ENCODE measurements around the gene THADA.

Gene THADA

GRCh38 chr2:43509886-43510285, 86.0 kb downstream of the THADA start:
- Histone ChIP-seq H3K4me3 (no peak overlapping the region), H3K9ac (no peak overlapping the region), H3K4me1 (no peaks in the 10 kb centered on the region), H3K27ac (no peak overlapping the region), H3K27me3 (no peaks in the 10 kb centered on the region), H3K4me2 (no peak overlapping the region), H3K36me3 (peaks cover 29 to 82% (median 55%) of the 10 kb centered on the region in 11 experiments), H4K20me1 (no peaks in the 10 kb centered on the region), H3K9me3 (replicated peaks in 1 of 11) (peaks cover 0 to 7% (median 0%) of the 10 kb centered on the region in 11 experiments; a peak in 1 of 22 replicates)
- TF ChIP-seq Cebpa-rat (IDR thresholded peaks at IDR 0.05): no peak

- H3K36me3 ChIP-seq: peaks cover 30 to 80% (median 54%) of the 10 kb centered on the region in 11 experiments
- H3K9me3 ChIP-seq (replicated peaks in 1 of 11): peaks cover 0 to 7% (median 0%) of the 10 kb centered on the region in 11 experiments; a peak in 1 of 22 replicates
- H3K9ac ChIP-seq: no peak overlapping the region
- no peak overlapping the region for H3K4me2 ChIP-seq
- no peak overlapping the region for H3K27ac ChIP-seq
- no peaks in the 10 kb centered on the region for H4K20me1 ChIP-seq
- no peaks in the 10 kb centered on the region for H3K27me3 ChIP-seq
- no peak overlapping the region for H3K4me3 ChIP-seq
- no peak for TF ChIP-seq Cebpa-rat (IDR thresholded peaks at IDR 0.05)
- H3K4me1 ChIP-seq: no peaks in the 10 kb centered on the region
Observed at GRCh38 chr2:43508209-43508608, 87.6 kb downstream of the THADA start.

GRCh38 chr2:43507137-43507536, 88.7 kb downstream of the THADA start:
- Histone ChIP-seq H3K27ac (no peak overlapping the region), H3K4me1 (no peaks in the 10 kb centered on the region), H3K4me3 (no peak overlapping the region), H3K4me2 (no peak overlapping the region), H3K9ac (no peak overlapping the region), H4K20me1 (no peaks in the 10 kb centered on the region), H3K36me3 (peaks cover 23 to 70% (median 44%) of the 10 kb centered on the region in 11 experiments), H3K27me3 (no peaks in the 10 kb centered on the region), H3K9me3 (replicated peaks in 1 of 11) (0 out of 22 replicates have a peak, but pooled peaks cover 0 to 2% (median 0%) of the 10 kb centered on the region in 11 experiments)
- TF ChIP-seq Cebpa-rat (IDR thresholded peaks at IDR 0.05): no peak

- Histone ChIP-seq H3K27me3 (no peaks in the 10 kb centered on the region), H4K20me1 (no peaks in the 10 kb centered on the region), H3K9ac (no peak overlapping the region), H3K36me3 (peaks cover 18 to 74% (median 45%) of the 10 kb centered on the region in 11 experiments; a peak in 21 of 22 replicates), H3K9me3 (replicated peaks in 1 of 11) (peaks cover 0 to 5% (median 0%) of the 10 kb centered on the region in 11 experiments; a peak in 3 of 22 replicates), H3K4me2 (no peak overlapping the region), H3K4me1 (peaks cover 0 to 8% (median 0%) of the 10 kb centered on the region in 10 experiments; a peak in 4 of 20 replicates), H3K4me3 (no peak overlapping the region), H3K27ac (no peak overlapping the region)
- TF ChIP-seq Cebpa-rat (IDR thresholded peaks at IDR 0.05): no peak
Observed at GRCh38 chr2:43495727-43496126, 100.1 kb downstream of the THADA start.

- Histone ChIP-seq H3K27ac (no peak overlapping the region), H3K9ac (no peak overlapping the region), H3K4me2 (no peak overlapping the region), H3K27me3 (no peaks in the 10 kb centered on the region), H3K4me1 (peaks cover 0 to 22% (median 0%) of the 10 kb centered on the region in 10 experiments; a peak in 4 of 20 replicates), H4K20me1 (no peaks in the 10 kb centered on the region), H3K4me3 (no peak overlapping the region), H3K9me3 (replicated peaks in 1 of 11) (peaks cover 0 to 5% (median 0%) of the 10 kb centered on the region in 11 experiments; a peak in 3 of 22 replicates), H3K36me3 (peaks cover 18 to 59% (median 39%) of the 10 kb centered on the region in 11 experiments; a peak in 21 of 22 replicates)
- no peak for TF ChIP-seq Cebpa-rat (IDR thresholded peaks at IDR 0.05)
Observed at GRCh38 chr2:43493954-43494353, 101.9 kb downstream of the THADA start.

GRCh38 chr2:43491065-43491639, 104.7 kb downstream of the THADA start:
- H3K9ac ChIP-seq: no peak overlapping the region
- peak overlapping the region in 2 of 11 experiments; percentile 45 to 54; a peak in 3 of 22 replicates for H3K4me2 ChIP-seq
- no peak for TF ChIP-seq Cebpa-rat (IDR thresholded peaks at IDR 0.05)
- H3K4me3 ChIP-seq: no peak overlapping the region
- no peaks in the 10 kb centered on the region for H4K20me1 ChIP-seq
- H3K27me3 ChIP-seq: no peaks in the 10 kb centered on the region
- no peak overlapping the region for H3K27ac ChIP-seq
- peaks cover 0 to 31% (median 11%) of the 10 kb centered on the region in 11 experiments; a peak in 12 of 22 replicates for H3K36me3 ChIP-seq
- H3K9me3 ChIP-seq (replicated peaks in 1 of 11): no peaks in the 10 kb centered on the region; a peak in 1 of 22 replicates
- H3K4me1 ChIP-seq: peaks cover 0 to 39% (median 0%) of the 10 kb centered on the region in 10 experiments; a peak in 6 of 20 replicates

GRCh38 chr2:43490252-43490786, 105.5 kb downstream of the THADA start:
- TF ChIP-seq Cebpa-rat (IDR thresholded peaks at IDR 0.05): no peak
- Histone ChIP-seq H3K9me3 (replicated peaks in 1 of 11) (no peaks in the 10 kb centered on the region; a peak in 1 of 22 replicates), H3K36me3 (peaks cover 0 to 23% (median 11%) of the 10 kb centered on the region in 11 experiments; a peak in 9 of 22 replicates), H4K20me1 (no peaks in the 10 kb centered on the region), H3K4me3 (no peak overlapping the region), H3K4me1 (peaks cover 0 to 47% (median 0%) of the 10 kb centered on the region in 10 experiments; a peak in 6 of 20 replicates), H3K9ac (no peak overlapping the region), H3K4me2 (peak overlapping the region in 2 of 11 experiments; percentile 45 to 54; a peak in 4 of 22 replicates), H3K27ac (no peak overlapping the region), H3K27me3 (no peaks in the 10 kb centered on the region)

GRCh38 chr2:43488737-43489136, 107.1 kb downstream of the THADA start:
- no peak overlapping the region for H3K9ac ChIP-seq
- H4K20me1 ChIP-seq: no peaks in the 10 kb centered on the region
- H3K9me3 ChIP-seq (replicated peaks in 1 of 11): no peaks in the 10 kb centered on the region; a peak in 1 of 22 replicates
- H3K27ac ChIP-seq: no peak overlapping the region
- H3K4me3 ChIP-seq: no peak overlapping the region
- H3K4me1 ChIP-seq: peaks cover 0 to 61% (median 0%) of the 10 kb centered on the region in 10 experiments; a peak in 6 of 20 replicates
- TF ChIP-seq Cebpa-rat (IDR thresholded peaks at IDR 0.05): no peak
- no peak overlapping the region for H3K4me2 ChIP-seq
- H3K27me3 ChIP-seq: no peaks in the 10 kb centered on the region
- peaks cover 0 to 14% (median 9%) of the 10 kb centered on the region in 11 experiments; a peak in 6 of 22 replicates for H3K36me3 ChIP-seq

- H3K27ac ChIP-seq: peak overlapping the region in 3 of 11 experiments; percentile 69 to 86 (median 84); a peak in 6 of 22 replicates
Observed at GRCh38 chr2:43486603-43487002, 109.2 kb downstream of the THADA start.

More at GRCh38 chr2:43486603-43487002, 109.2 kb downstream of the THADA start:
- Histone ChIP-seq H4K20me1 (no peaks in the 10 kb centered on the region), H3K36me3 (peaks cover 0 to 9% (median 0%) of the 10 kb centered on the region in 11 experiments; a peak in 1 of 22 replicates), H3K9me3 (replicated peaks in 1 of 11) (no peaks in the 10 kb centered on the region; a peak in 1 of 22 replicates), H3K4me3 (no peak overlapping the region), H3K27me3 (no peaks in the 10 kb centered on the region), H3K4me1 (peaks cover 0 to 81% (median 8%) of the 10 kb centered on the region in 10 experiments; a peak in 10 of 20 replicates), H3K9ac (peak overlapping the region in 3 of 11 experiments; percentile 39 to 72 (median 64); a peak in 5 of 22 replicates), H3K4me2 (peak overlapping the region in 3 of 11 experiments; percentile 57 to 83 (median 83); a peak in 6 of 22 replicates)
- TF ChIP-seq Cebpa-rat (IDR thresholded peaks at IDR 0.05): 0 out of 22 replicates have a peak, but pooled peaks of 1 of the 11 experiments have one; percentile 25
